Measurements from ENCODE around the gene IGFBP6.

- TF ChIP-seq, protein P1, sequence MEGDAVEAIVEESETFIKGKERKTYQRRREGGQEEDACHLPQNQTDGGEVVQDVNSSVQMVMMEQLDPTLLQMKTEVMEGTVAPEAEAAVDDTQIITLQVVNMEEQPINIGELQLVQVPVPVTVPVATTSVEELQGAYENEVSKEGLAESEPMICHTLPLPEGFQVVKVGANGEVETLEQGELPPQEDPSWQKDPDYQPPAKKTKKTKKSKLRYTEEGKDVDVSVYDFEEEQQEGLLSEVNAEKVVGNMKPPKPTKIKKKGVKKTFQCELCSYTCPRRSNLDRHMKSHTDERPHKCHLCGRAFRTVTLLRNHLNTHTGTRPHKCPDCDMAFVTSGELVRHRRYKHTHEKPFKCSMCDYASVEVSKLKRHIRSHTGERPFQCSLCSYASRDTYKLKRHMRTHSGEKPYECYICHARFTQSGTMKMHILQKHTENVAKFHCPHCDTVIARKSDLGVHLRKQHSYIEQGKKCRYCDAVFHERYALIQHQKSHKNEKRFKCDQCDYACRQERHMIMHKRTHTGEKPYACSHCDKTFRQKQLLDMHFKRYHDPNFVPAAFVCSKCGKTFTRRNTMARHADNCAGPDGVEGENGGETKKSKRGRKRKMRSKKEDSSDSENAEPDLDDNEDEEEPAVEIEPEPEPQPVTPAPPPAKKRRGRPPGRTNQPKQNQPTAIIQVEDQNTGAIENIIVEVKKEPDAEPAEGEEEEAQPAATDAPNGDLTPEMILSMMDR (conservative IDR thresholded peaks at IDR 0.05; ENCODE audit: low read depth, low read length): no peak
- no peak for TF ChIP-seq EZH2 (IDR thresholded peaks at IDR 0.05; ENCODE audit: borderline replicate concordance, low read depth, low read length, poor library complexity, severe bottlenecking)
Measured at GRCh38 chr12:53115891-53116648, 18.6 kb downstream of the IGFBP6 start.

All from A673 (cell line).